Mucosa of stomach (tissue), 1 donor: ENCODE data around the gene FTCDNL1.
A peak's percentile ranks its signal among the peaks of the same experiment; 100 is the strongest.

Experiments used
- H3K27me3 ChIP-seq: one replicate; pipeline ENCODE4 v1.7.0; 2013; ENCODE audit warnings: mild to moderate bottlenecking, low read length; ENCODE audit not compliant: control insufficient read depth, insufficient read depth
- H3K36me3 ChIP-seq: one replicate; pipeline ENCODE4 v1.7.0; 2013; ENCODE audit warnings: low read length; ENCODE audit not compliant: control insufficient read depth, insufficient read depth
- H3K4me1 ChIP-seq: one replicate; pipeline ENCODE4 v1.7.0; 2013; ENCODE audit warnings: mild to moderate bottlenecking, low read length; ENCODE audit not compliant: control insufficient read depth, insufficient read depth
- H3K4me3 ChIP-seq: one replicate; pipeline ENCODE4 v1.7.0; 2013; ENCODE audit warnings: low read length
- H3K9ac ChIP-seq: one replicate; pipeline ENCODE4 v1.7.0; 2013; ENCODE audit warnings: mild to moderate bottlenecking, low read length, moderate library complexity
- H3K9me3 ChIP-seq: one replicate; pipeline ENCODE4 v1.7.0; 2013; ENCODE audit warnings: mild to moderate bottlenecking, low read length, moderate library complexity; ENCODE audit not compliant: control insufficient read depth
- donor health status: Pancreatic carcinoma.

The FTCDNL1 gene

DNA sequence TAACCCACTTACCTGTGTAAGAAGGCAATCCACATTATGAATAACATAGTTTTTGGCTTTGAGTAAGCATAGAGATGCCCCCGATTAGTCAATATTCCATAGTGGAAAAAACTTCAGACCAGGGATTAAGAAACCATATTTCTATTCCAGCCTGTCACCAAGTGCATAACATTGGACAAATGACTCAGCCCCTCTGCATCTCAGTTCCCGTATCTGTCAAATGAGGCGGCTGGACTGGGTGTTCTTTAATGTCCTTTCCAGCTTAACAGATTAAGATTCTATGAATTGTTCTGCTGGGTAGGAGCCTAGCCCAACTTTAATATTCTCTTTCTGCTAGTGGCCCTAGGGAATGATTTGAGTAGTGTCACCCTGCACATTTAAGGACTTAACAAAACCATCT, 11.8 kb upstream of the FTCDNL1 start:
- Histone ChIP-seq H3K36me3 (no peaks in the 10 kb centered on the region), H3K9me3 (no peaks in the 10 kb centered on the region), H3K27me3 (no peaks in the 10 kb centered on the region), H3K9ac (no peak overlapping the region), H3K4me3 (no peak overlapping the region), H3K4me1 (no peaks in the 10 kb centered on the region)

DNA sequence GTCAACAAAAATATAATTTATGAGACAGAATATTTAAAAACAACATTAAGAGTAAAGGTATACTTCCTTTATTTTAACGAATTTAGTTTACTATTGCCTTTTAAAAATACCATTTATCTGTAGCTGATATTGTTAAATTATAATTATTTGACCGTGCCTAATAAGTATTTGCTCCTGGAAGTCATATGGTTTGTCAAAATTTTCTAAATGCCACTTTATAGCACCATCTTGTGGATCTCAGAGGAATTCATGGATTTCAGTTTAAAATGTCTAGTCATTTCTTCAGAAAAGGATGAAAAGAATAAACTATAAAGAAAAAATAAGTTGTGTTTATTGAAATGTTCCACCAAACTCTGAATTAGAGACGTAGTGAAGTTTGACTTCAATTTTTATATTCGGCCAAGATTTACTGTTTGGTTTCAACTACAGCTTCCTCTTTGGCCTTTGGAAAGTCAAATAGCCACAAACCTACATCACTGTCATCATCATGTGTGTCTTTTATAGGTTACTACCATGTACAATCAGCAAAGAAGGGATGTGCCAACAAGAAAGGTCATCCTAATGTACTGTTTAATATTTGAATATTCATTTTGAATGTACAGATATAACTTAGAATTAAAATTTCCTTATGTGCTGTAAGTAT, 10.3 kb upstream of the FTCDNL1 start:
- Histone ChIP-seq H3K9ac (no peak overlapping the region), H3K4me3 (no peak overlapping the region)

DNA sequence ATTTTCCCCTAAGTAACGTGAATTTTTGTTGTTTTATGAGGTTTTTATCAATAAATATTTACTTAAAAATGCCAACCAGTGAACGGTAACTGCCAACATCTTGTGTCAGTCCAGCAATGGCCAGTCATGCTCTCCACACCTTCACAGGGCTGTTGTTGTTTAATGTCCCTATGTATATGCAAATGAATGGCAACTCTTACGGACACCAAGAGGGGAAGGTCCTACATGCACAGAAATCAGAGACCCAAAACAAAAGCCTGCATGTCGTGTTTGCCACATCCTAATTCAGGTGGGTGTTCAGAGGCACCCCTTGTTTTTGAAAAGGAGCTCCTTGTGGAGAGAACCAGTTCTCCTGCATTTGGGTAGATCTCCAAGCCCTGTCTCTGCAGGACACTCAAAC, 4.8 kb upstream of the FTCDNL1 start:
- no peak overlapping the region for H3K9ac ChIP-seq
- H3K9me3 ChIP-seq, result no peaks in the 10 kb centered on the region
- no peaks in the 10 kb centered on the region for H3K36me3 ChIP-seq
- no peak overlapping the region for H3K4me3 ChIP-seq
- H3K4me1 ChIP-seq, result no peaks in the 10 kb centered on the region
- H3K27me3 ChIP-seq, result no peaks in the 10 kb centered on the region

More for the DNA sequence above, 10.3 kb upstream of the FTCDNL1 start:
- H3K4me1 ChIP-seq, result no peaks in the 10 kb centered on the region
- no peaks in the 10 kb centered on the region for H3K9me3 ChIP-seq
- H3K36me3 ChIP-seq, result no peaks in the 10 kb centered on the region
- no peaks in the 10 kb centered on the region for H3K27me3 ChIP-seq

GRCh38 chr2:199851883-199852282, 891 bp upstream of the FTCDNL1 start:
- Histone ChIP-seq H3K36me3 (no peaks in the 10 kb centered on the region), H3K27me3 (no peaks in the 10 kb centered on the region), H3K4me1 (peaks cover 4% of the 10 kb centered on the region), H3K9me3 (no peaks in the 10 kb centered on the region), H3K4me3 (no peak overlapping the region), H3K9ac (no peak overlapping the region)

DNA sequence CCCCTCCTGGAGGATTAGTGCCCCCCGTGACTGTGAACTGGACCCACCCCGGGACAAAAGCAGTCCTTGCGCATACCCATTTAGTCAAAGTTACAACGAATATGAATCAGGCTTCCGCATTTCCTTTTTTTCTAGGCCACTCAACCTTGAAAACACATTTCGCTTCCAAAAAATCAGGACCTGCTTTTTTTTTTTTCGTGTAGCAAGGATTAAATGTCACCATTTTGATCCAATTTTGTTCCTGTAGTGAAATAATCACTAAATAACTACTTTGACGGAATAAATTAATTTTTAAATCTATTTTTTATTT, 464 bp upstream of the FTCDNL1 start:
- H3K27me3 ChIP-seq, result no peaks in the 10 kb centered on the region
- peak overlapping the region; percentile 70 for H3K4me3 ChIP-seq
- peaks cover 4% of the 10 kb centered on the region for H3K4me1 ChIP-seq
- peak overlapping the region; percentile 64 for H3K9ac ChIP-seq
- no peaks in the 10 kb centered on the region for H3K9me3 ChIP-seq
- H3K36me3 ChIP-seq, result no peaks in the 10 kb centered on the region

DNA sequence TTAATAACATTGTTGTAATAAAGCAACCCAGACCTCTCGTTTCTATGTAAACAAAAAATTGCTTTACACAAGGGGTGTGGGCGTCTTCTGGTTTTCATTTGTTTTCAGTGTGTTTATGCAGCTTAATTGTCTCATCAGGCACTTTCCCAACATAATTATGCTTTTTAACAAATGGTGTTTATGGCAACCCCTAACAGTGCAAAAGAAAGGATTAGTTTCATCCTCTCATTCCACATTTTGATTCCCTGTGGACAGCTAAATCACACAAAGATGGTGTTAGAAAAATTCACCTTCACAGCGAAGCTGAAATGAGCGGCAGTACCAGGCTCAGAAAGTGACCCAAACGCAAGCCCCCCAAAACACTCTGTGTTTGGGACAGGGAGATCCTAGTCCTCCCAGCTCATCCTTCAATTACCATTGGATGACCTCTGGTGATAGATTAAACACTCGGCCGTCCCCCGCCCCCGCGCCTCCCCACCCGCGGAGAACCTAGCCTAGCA, 724 bp downstream of the FTCDNL1 start:
- H3K4me3 ChIP-seq, result peak overlapping the region; percentile 70
- H3K4me1 ChIP-seq, result peaks cover 4% of the 10 kb centered on the region
- no peaks in the 10 kb centered on the region for H3K27me3 ChIP-seq
- no peaks in the 10 kb centered on the region for H3K9me3 ChIP-seq
- no peaks in the 10 kb centered on the region for H3K36me3 ChIP-seq
- peak overlapping the region; percentile 59 for H3K9ac ChIP-seq

DNA sequence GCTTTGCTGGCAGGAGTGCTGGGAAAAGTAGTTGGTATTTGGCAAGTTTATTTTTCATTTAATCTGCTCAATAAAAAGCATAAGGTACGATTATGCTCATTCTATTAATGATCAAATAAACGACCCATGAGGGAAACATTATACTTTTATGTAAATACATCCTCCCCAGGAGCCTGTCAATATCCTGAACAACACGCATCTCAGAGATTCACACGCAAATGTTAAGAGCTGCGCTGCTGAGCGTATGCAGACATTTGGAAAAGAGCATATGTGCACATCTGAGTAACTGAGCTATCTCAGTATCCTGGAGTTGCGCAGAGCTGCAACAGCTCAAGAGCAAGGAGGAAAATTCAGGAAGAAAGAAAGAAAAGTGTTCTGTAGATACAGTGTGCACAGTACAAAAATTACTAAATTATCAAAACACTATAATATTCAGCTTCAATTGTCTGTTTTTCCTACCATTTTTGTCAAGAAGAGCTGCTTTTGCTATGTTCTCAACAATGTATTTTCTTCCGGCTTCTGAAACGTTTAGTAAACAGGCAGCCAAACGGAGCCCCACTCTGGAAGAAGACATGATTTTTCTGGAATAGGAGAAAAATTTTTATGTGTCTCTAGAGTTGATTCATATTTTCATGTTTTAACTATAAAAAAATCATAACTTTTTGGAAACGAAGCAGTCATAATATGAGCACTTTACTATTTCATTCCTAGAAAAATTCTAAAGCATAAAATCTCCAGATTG, 2.4 kb downstream of the FTCDNL1 start:
- Histone ChIP-seq H3K9ac (no peak overlapping the region), H3K27me3 (no peaks in the 10 kb centered on the region), H3K4me1 (peaks cover 4% of the 10 kb centered on the region), H3K4me3 (no peak overlapping the region), H3K36me3 (no peaks in the 10 kb centered on the region), H3K9me3 (no peaks in the 10 kb centered on the region)

DNA sequence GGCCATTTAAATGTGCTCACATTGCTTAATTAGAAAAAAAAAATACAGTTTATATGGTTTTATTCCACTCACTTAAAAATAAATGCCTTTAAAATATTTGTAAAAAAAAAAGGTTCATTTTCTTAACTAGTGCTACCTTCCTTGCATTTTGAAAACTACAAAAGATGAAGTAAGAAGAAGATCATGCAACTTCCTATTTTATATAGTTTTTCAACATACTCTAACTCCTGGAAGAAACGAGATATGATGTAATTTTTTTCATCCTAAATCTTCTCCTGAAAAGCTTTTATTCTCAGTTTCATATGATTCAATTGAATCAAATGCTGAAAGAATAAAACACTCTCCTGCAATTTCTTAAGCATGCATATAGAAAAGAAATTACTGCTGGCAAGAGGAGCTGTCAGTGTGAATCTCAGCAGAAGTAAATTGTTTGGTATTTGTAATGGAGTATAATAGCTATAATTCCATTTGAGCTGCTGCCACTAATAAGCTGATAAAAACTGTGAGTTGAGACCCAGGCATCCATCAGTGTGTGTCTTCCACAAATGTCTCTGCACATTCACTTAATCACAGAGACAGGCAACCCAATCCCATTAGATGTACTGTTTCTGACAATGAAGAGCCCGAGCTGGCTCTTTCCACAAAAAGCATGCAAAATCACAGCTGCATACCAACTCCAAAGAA, 3.7 kb downstream of the FTCDNL1 start:
- H3K4me1 ChIP-seq, result peaks cover 4% of the 10 kb centered on the region
- H3K27me3 ChIP-seq, result no peaks in the 10 kb centered on the region
- H3K9ac ChIP-seq, result no peak overlapping the region
- H3K36me3 ChIP-seq, result no peaks in the 10 kb centered on the region
- no peaks in the 10 kb centered on the region for H3K9me3 ChIP-seq
- H3K4me3 ChIP-seq, result no peak overlapping the region

- Histone ChIP-seq H3K9ac (no peak overlapping the region), H3K27me3 (no peaks in the 10 kb centered on the region), H3K9me3 (no peaks in the 10 kb centered on the region), H3K4me3 (no peak overlapping the region), H3K36me3 (no peaks in the 10 kb centered on the region), H3K4me1 (no peaks in the 10 kb centered on the region)
Measured at GRCh38 chr2:199842631-199843395, 8.2 kb downstream of the FTCDNL1 start.

DNA sequence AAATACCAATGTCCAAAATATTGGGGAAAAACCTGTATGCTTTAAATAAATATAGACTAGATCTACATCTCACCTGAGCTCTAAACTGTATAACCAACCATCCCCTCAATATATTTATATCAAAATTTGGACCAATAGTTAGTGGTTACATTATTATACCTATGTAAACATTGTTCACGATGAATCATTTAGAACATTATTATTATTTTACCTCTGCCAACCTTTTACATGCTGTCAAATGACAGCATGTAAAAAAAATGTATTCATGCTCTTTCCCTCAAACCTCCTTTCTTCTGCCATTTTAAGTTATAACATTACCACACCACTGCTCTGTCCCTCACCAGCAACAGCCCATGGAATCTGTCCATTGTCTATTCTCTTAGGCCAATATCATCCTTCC, 9.6 kb downstream of the FTCDNL1 start:
- no peaks in the 10 kb centered on the region for H3K4me1 ChIP-seq
- no peaks in the 10 kb centered on the region for H3K9me3 ChIP-seq
- no peak overlapping the region for H3K4me3 ChIP-seq
- H3K36me3 ChIP-seq, result no peaks in the 10 kb centered on the region
- no peaks in the 10 kb centered on the region for H3K27me3 ChIP-seq
- H3K9ac ChIP-seq, result no peak overlapping the region

DNA sequence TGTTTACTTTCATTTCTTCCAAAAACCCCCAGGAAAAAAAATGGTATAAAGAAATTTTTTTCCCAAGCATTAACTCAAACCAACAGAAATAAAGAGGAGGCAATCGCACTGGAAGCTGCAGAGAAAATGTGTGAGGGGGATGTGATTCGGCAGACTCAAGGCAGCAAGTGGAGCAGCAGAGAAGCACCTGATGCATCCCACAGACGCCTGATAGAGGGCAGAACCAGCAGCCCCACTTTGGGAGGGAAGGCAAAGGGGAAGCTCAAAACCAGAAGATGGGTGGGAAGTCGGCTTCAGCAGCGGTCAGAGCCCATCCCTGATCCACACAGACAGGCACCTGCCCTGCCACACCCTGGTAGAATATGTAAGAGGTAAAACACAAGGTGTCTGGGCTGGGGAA, 12.6 kb downstream of the FTCDNL1 start:
- H3K36me3 ChIP-seq, result no peaks in the 10 kb centered on the region
- H3K4me1 ChIP-seq, result no peaks in the 10 kb centered on the region
- H3K4me3 ChIP-seq, result no peak overlapping the region
- no peak overlapping the region for H3K9ac ChIP-seq
- no peaks in the 10 kb centered on the region for H3K9me3 ChIP-seq
- H3K27me3 ChIP-seq, result no peaks in the 10 kb centered on the region

DNA sequence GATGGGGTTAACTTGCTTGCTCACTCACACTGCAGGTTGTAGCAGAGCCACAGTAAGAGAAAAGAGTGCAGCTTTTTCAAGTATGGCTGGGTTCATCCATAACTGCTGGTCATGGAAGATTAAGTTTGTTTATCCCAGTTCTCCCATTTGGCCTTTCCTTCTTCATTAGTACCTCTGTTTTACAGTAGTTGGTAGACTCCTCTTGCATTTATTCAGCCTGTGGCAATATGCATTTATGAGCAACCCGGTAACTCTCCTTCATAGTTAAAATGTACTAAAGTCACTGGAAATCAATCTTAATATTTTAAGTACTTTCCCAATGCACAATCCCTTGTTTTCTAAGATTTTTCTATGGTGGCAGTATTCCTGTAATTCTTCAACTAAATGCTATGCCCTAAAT, 14.0 kb downstream of the FTCDNL1 start:
- H3K4me3 ChIP-seq, result no peak overlapping the region
- no peaks in the 10 kb centered on the region for H3K27me3 ChIP-seq
- H3K9me3 ChIP-seq, result no peaks in the 10 kb centered on the region
- no peak overlapping the region for H3K9ac ChIP-seq
- H3K36me3 ChIP-seq, result no peaks in the 10 kb centered on the region
- H3K4me1 ChIP-seq, result no peaks in the 10 kb centered on the region
